ENCODE data around the gene ADAM11.

ADAM11 gene

GRCh38 chr17:44747566-44747965 is 11.2 kb upstream of the ADAM11 start:
- Histone ChIP-seq H3K23ac (ENCODE audit: low read length) (no peak overlapping the region), H2AK5ac (ENCODE audit: low read length) (no peak overlapping the region), H3K79me2 (ENCODE audit: control insufficient read depth, insufficient read depth, low read length) (no peaks in the 10 kb centered on the region), H3K18ac (ENCODE audit: low read length) (no peak overlapping the region), H2BK15ac (replicated peaks; ENCODE audit: low read depth) (no peak overlapping the region), H3K4ac (ENCODE audit: low read depth, low read length) (no peak overlapping the region), H3K27me3 (ENCODE audit: insufficient read depth, low read length, poor library complexity) (no peaks in the 10 kb centered on the region), H3K9ac (ENCODE audit: low read length) (no peak overlapping the region), H3K56ac (ENCODE audit: low read length) (no peak overlapping the region), H3K36me3 (ENCODE audit: control insufficient read depth, insufficient read depth, low read length) (peaks cover 6% of the 10 kb centered on the region), H3K27ac (ENCODE audit: low read depth, low read length) (no peak overlapping the region), H3K4me1 (ENCODE audit: control insufficient read depth, low read depth, low read length) (no peaks in the 10 kb centered on the region), H4K8ac (ENCODE audit: low read depth, low read length) (no peak overlapping the region), H2BK5ac (ENCODE audit: low read length) (no peak overlapping the region), H3K4me2 (ENCODE audit: low read length) (no peak overlapping the region), H4K5ac (ENCODE audit: low read length) (no peak overlapping the region), H3K4me3 (ENCODE audit: low read length) (no peak overlapping the region), H2BK120ac (ENCODE audit: low read depth, low read length) (no peak overlapping the region), H3K79me1 (ENCODE audit: low read length) (no peaks in the 10 kb centered on the region)
- DNase-seq, result no peak

GRCh38 chr17:44749076-44749979 is 9.5 kb upstream of the ADAM11 start:
- no peaks in the 10 kb centered on the region for H3K79me1 ChIP-seq (ENCODE audit: low read length)
- H3K18ac ChIP-seq (ENCODE audit: low read length), result no peak overlapping the region
- H2BK120ac ChIP-seq (ENCODE audit: low read depth, low read length), result no peak overlapping the region
- no peak for DNase-seq
- peaks cover 6% of the 10 kb centered on the region for H3K36me3 ChIP-seq (ENCODE audit: control insufficient read depth, insufficient read depth, low read length)
- no peak overlapping the region for H3K56ac ChIP-seq (ENCODE audit: low read length)
- no peaks in the 10 kb centered on the region for H3K27me3 ChIP-seq (ENCODE audit: insufficient read depth, low read length, poor library complexity)
- no peaks in the 10 kb centered on the region for H3K79me2 ChIP-seq (ENCODE audit: control insufficient read depth, insufficient read depth, low read length)
- H3K27ac ChIP-seq (ENCODE audit: low read depth, low read length), result no peak overlapping the region
- H4K5ac ChIP-seq (ENCODE audit: low read length), result no peak overlapping the region
- no peak overlapping the region for H3K4me3 ChIP-seq (ENCODE audit: low read length)
- no peak overlapping the region for H3K4ac ChIP-seq (ENCODE audit: low read depth, low read length)
- H3K9ac ChIP-seq (ENCODE audit: low read length), result no peak overlapping the region
- no peak overlapping the region for H4K8ac ChIP-seq (ENCODE audit: low read depth, low read length)
- whole genome bisulfite sequencing (ENCODE audit: extremely low coverage, insufficient coverage, low lambda C conversion rate), result no CpG with 5 or more reads among the region's 19 CpGs
- H3K4me2 ChIP-seq (ENCODE audit: low read length), result no peak overlapping the region
- no peaks in the 10 kb centered on the region for H3K4me1 ChIP-seq (ENCODE audit: control insufficient read depth, low read depth, low read length)
- H2BK15ac ChIP-seq (replicated peaks; ENCODE audit: low read depth), result no peak overlapping the region
- H2AK5ac ChIP-seq (ENCODE audit: low read length), result no peak overlapping the region
- H2BK5ac ChIP-seq (ENCODE audit: low read length), result no peak overlapping the region
- H3K23ac ChIP-seq (ENCODE audit: low read length), result no peak overlapping the region

DNA sequence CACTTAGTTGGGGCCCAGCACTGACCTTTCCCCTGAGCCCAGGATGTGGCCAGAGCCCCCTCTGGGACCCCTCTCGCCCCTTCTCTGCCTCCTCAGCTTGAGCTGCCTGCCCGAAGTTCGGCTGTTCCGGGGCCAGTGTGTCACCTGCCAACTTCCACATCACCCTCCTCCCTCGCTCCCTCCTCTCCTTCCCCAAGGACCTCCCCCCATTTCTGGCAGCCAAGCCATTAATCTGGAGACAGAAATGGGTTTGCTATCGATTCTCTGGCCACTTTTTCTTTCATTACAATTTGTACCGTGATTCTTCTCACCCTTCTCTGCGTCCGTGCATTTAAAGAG is 8.8 kb upstream of the ADAM11 start:
- no peak for DNase-seq
- no peak overlapping the region for H4K5ac ChIP-seq (ENCODE audit: low read length)
- no peak overlapping the region for H3K18ac ChIP-seq (ENCODE audit: low read length)
- no peak overlapping the region for H2BK15ac ChIP-seq (replicated peaks; ENCODE audit: low read depth)
- no CpG with 5 or more reads among the region's 9 CpGs for WGBS (ENCODE audit: extremely low coverage, insufficient coverage, low lambda C conversion rate)
- H3K27ac ChIP-seq (ENCODE audit: low read depth, low read length), result no peak overlapping the region
- H3K36me3 ChIP-seq (ENCODE audit: control insufficient read depth, insufficient read depth, low read length), result peaks cover 6% of the 10 kb centered on the region
- H2BK120ac ChIP-seq (ENCODE audit: low read depth, low read length), result no peak overlapping the region
- no peak overlapping the region for H3K9ac ChIP-seq (ENCODE audit: low read length)
- H3K4me3 ChIP-seq (ENCODE audit: low read length), result no peak overlapping the region
- no peak overlapping the region for H3K56ac ChIP-seq (ENCODE audit: low read length)
- H3K4me1 ChIP-seq (ENCODE audit: control insufficient read depth, low read depth, low read length), result no peaks in the 10 kb centered on the region
- no peaks in the 10 kb centered on the region for H3K27me3 ChIP-seq (ENCODE audit: insufficient read depth, low read length, poor library complexity)
- no peak overlapping the region for H4K8ac ChIP-seq (ENCODE audit: low read depth, low read length)
- H3K4me2 ChIP-seq (ENCODE audit: low read length), result no peak overlapping the region
- no peaks in the 10 kb centered on the region for H3K79me1 ChIP-seq (ENCODE audit: low read length)
- H2BK5ac ChIP-seq (ENCODE audit: low read length), result no peak overlapping the region
- H2AK5ac ChIP-seq (ENCODE audit: low read length), result no peak overlapping the region
- H3K4ac ChIP-seq (ENCODE audit: low read depth, low read length), result no peak overlapping the region
- H3K79me2 ChIP-seq (ENCODE audit: control insufficient read depth, insufficient read depth, low read length), result no peaks in the 10 kb centered on the region
- H3K23ac ChIP-seq (ENCODE audit: low read length), result no peak overlapping the region

DNA sequence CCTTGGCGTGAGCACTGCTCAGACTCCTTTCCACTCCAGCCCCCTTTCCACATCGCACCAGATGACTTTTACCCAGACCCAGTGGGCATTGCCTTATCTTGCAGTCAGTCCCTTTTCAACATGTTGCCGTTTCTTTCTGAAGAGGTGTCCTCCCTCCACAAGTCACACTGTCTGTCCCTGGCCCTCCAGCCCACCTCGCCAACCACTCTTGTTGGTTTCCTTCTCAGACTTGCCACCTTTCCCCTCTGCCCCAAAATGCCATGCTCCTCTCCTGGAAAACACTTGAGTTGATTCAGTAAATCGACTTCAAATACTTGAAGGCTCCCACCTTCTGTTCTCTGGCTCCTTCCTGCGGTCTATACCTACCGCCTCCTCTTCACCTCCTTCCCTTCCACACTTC is 7.5 kb upstream of the ADAM11 start:
- Histone ChIP-seq H4K8ac (ENCODE audit: low read depth, low read length) (no peak overlapping the region), H3K23ac (ENCODE audit: low read length) (no peak overlapping the region), H2BK120ac (ENCODE audit: low read depth, low read length) (no peak overlapping the region), H3K4me2 (ENCODE audit: low read length) (no peak overlapping the region), H2BK15ac (replicated peaks; ENCODE audit: low read depth) (no peak overlapping the region), H3K79me2 (ENCODE audit: control insufficient read depth, insufficient read depth, low read length) (no peaks in the 10 kb centered on the region), H3K36me3 (ENCODE audit: control insufficient read depth, insufficient read depth, low read length) (peaks cover 6% of the 10 kb centered on the region), H3K4ac (ENCODE audit: low read depth, low read length) (no peak overlapping the region), H3K18ac (ENCODE audit: low read length) (no peak overlapping the region), H3K27me3 (ENCODE audit: insufficient read depth, low read length, poor library complexity) (no peaks in the 10 kb centered on the region), H3K4me3 (ENCODE audit: low read length) (no peak overlapping the region), H3K27ac (ENCODE audit: low read depth, low read length) (no peak overlapping the region), H3K4me1 (ENCODE audit: control insufficient read depth, low read depth, low read length) (no peaks in the 10 kb centered on the region), H2BK5ac (ENCODE audit: low read length) (no peak overlapping the region), H4K5ac (ENCODE audit: low read length) (no peak overlapping the region), H3K56ac (ENCODE audit: low read length) (no peak overlapping the region), H3K9ac (ENCODE audit: low read length) (no peak overlapping the region), H3K79me1 (ENCODE audit: low read length) (no peaks in the 10 kb centered on the region), H2AK5ac (ENCODE audit: low read length) (no peak overlapping the region)
- no CpG with 5 or more reads among the region's 7 CpGs for WGBS (ENCODE audit: extremely low coverage, insufficient coverage, low lambda C conversion rate)
- no peak for DNase-seq

- no CpG with 5 or more reads among the region's 10 CpGs for WGBS (ENCODE audit: extremely low coverage, insufficient coverage, low lambda C conversion rate)
- no peaks in the 10 kb centered on the region for H3K79me1 ChIP-seq (ENCODE audit: low read length)
- H3K27me3 ChIP-seq (ENCODE audit: insufficient read depth, low read length, poor library complexity), result no peaks in the 10 kb centered on the region
- H4K5ac ChIP-seq (ENCODE audit: low read length), result no peak overlapping the region
- no peak overlapping the region for H4K8ac ChIP-seq (ENCODE audit: low read depth, low read length)
- H3K27ac ChIP-seq (ENCODE audit: low read depth, low read length), result no peak overlapping the region
- H3K23ac ChIP-seq (ENCODE audit: low read length), result no peak overlapping the region
- no peak overlapping the region for H2AK5ac ChIP-seq (ENCODE audit: low read length)
- H3K4me1 ChIP-seq (ENCODE audit: control insufficient read depth, low read depth, low read length), result no peaks in the 10 kb centered on the region
- peaks cover 6% of the 10 kb centered on the region for H3K36me3 ChIP-seq (ENCODE audit: control insufficient read depth, insufficient read depth, low read length)
- H3K4me2 ChIP-seq (ENCODE audit: low read length), result no peak overlapping the region
- H2BK5ac ChIP-seq (ENCODE audit: low read length), result no peak overlapping the region
- H3K79me2 ChIP-seq (ENCODE audit: control insufficient read depth, insufficient read depth, low read length), result no peaks in the 10 kb centered on the region
- no peak overlapping the region for H3K18ac ChIP-seq (ENCODE audit: low read length)
- no peak overlapping the region for H2BK120ac ChIP-seq (ENCODE audit: low read depth, low read length)
- no peak overlapping the region for H2BK15ac ChIP-seq (replicated peaks; ENCODE audit: low read depth)
- DNase-seq, result no peak
- H3K4ac ChIP-seq (ENCODE audit: low read depth, low read length), result no peak overlapping the region
- H3K4me3 ChIP-seq (ENCODE audit: low read length), result no peak overlapping the region
- H3K9ac ChIP-seq (ENCODE audit: low read length), result no peak overlapping the region
- H3K56ac ChIP-seq (ENCODE audit: low read length), result no peak overlapping the region
Measured at GRCh38 chr17:44751806-44752205, 7.0 kb upstream of the ADAM11 start.

Data from mesendoderm (in vitro differentiated cells).